Left renal cortex interstitium (tissue), 4 donors: ENCODE data around the gene EFNA2. TPM values are rescaled to one million over a fixed set of nuclear protein-coding genes. Genes with fewer than 3 reads are reported as not detected.

Source experiments
- DNase-seq, 4 donors: peaks; one replicate each; pipeline ENCODE4 v3.0.0-alpha.2; 2013; ENCODE audit warnings: low read depth in 4 of 4, low spot score in 2 of 4, missing footprints in 1 of 4
- polyA plus RNA-seq, 4 donors: library from polyadenylated mRNA; unstranded; fragments of 120-200 nt; gene quantifications; one replicate each; pipeline ENCODE4 v1.2.1, GENCODE V29; 2013; ENCODE audit not compliant: insufficient read length in 4 of 4

The EFNA2 gene
- polyA plus RNA-seq, 4 donors, result 1.8 to 5.8 (median 4.3) TPM

DNA sequence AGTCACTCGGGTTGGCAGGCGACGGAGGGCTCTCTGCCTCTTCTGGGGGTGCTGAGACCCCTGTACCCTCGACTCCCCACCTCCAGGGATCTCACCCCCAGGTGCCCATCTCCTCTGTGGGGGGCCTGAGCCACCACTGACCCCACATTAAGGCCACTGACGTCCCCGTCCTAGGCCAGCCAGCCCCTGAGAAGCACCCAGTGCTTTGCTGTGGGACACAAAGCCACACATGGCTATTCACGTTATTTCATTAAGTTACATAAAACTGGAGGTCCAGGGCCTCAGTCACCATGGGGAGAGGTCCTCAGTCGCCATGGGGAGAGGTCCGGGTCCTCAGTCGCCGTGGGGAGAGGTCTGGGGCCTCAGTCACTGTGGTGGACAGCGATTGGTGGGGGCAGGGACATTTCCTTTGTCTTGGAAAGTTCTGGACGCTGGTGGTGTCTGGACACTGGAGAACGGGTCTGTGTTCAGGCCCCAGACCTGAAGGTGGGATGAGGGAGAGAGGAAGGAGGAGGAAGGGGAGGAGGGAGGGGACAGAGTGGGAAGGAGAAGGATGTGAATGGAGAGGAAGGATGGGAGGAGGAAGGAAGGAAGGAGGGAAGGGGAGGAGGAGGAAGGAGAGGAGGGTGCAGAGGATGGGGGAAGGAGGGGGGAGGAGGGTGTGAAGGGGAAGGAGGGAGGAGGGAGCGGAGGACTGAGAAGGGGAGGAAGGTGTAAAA lies 3.9 kb upstream of the EFNA2 start:
- DNase-seq, result no peak

DNA sequence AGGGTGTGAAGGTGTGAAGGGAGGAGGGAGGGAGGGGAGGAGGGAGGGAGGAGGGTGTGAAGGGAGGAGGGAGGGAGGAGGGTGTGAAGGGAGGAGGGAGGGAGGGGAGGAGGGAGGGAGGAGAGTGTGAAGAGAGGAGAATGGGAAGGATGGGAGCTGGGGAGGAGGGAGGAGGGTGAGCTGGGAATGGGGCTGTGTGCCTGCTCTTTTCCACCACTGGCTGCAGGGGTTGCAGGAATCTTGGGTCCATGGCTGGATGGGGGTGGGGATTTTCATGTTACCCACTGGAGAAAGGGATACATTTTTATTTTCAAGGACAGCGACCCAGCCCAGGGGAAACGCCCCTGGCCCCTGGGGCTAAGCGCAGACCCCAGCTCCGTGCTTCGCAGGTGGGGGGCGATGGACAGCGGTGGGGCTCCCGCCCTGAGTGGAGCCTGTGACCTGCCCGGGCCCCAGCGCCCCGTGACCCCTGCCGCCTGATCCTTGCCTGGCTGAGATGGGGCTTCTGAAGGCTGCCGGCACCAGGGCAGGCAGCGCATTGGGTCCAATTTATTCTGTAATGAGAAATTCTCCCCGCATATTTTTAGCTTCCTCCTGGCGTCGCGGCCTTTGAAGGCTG lies 3.0 kb upstream of the EFNA2 start:
- DNase-seq, result no peak

DNA sequence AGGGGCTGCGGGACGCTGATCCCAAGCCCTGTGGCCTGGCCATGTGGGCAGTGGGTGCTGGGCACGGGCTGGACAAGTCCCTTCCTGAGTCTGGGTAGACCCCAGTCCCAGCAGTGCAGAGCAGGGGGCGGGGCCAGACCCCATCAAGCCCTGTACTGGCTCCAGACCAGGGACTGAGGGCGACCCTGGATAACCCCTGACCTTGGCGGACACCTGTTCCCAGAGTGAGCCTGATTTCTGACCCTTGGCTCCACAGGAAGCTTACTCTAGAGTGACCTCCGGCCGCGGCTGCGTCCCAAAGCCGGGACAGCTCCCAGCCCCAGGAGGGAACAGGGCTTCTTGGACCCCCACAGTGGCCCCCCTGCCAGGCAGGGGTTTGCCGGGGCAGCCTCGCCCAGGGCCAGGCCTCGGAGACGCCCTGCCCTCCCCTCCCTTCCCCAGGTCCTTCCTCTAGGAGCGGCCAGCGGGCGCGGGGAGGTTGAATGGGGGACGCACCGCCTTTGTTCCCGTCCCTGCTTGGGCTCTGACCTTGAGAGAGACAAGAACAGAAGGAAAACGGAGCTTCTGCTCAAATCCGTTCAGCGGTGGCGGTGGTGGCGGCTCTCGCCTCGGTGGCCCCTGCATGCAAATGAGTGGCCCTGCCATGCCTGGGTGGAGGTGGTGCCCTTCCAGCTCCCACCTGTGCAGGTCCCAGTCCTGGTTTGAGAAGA lies 2.3 kb upstream of the EFNA2 start:
- DNase-seq, result no peak

DNA sequence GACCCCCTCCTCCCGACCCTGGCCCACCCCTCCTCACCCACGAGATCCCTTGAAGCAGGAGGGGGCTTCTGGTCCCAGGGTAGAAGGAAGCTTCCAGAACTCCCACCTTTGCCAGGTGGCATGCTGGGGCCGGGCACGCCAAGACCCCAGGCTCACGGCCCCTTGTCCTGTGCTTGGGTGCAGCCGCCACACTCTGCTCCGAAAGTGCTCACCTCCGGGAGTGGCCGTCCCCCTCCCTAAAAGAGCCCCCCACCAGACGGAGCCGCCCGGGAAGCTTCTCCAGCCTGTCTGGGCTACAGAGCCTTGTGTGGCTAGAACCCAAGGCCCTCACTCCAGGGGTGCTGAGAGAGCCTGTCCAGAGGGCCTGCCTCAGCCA lies 1.8 kb upstream of the EFNA2 start:
- DNase-seq, result no peak

DNA sequence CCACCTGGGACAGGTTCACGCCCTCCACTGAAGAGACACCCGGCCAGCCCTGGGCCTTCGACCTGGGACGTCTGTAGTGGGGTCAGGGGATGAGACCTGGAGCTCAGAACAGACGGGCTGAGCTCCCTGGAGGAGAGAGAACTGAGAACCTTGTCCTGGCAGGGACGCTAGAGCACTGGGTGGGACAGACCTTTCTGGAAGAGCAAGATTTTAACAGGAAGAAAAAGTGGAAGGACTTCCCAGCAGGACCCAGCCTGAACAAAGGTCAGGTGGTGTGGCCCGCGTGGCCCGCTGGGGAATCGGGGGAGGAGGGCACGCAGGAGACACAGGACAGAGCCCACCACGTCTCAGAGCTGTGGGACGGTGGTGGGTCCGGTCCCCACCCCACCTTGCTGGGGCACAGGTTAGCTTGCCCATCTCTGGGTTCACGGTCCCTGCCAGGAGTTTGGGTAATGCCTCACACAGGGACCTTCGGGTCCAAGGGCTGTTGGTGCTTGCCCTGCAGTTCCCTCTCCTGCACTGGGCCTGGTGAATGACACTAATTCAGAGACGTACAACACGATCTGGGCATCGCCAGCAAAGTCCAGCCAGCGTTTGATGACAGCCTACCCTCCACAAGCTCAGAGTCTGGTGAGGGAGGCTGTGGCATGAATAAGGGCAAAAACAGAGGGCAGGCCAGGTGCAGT lies 1.2 kb upstream of the EFNA2 start:
- no peak for DNase-seq

DNA sequence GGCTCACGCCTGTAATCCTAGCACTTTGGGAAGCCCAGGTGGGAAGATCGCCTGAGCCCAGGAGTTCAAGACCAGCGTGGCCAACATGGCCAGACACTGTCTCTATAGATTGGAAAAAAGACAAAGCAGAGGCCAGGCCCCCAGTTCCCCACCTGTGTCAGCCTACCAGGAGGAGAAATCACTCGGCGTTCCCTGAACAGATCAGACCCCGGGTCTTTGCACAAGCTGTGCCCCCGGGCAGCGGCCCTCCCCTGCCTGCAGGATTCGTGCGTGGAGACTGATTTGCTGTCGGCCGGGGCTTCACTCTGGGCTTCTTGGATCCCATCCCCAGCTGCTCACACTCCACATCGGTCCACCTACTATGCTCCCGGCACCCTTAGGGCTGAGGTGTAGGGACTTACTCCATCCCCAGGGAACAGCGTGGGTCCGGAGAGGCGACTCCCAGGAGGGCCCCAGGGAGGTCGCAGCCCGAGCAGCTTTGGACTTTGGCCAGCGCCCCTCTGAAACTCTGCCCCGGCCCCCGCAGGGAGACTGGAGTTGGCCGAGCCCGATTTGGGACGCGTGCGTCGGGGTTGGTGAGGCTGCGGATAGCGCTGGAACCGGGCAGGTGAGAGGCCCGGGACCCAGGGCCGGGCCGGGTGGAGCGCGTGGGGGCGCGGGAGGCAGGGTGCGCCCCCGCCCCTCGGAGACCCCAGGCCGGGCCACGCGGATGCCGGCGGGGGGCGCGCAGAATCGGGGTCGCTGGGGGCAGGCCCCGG lies 515 bp upstream of the EFNA2 start:
- no peak for DNase-seq

DNA sequence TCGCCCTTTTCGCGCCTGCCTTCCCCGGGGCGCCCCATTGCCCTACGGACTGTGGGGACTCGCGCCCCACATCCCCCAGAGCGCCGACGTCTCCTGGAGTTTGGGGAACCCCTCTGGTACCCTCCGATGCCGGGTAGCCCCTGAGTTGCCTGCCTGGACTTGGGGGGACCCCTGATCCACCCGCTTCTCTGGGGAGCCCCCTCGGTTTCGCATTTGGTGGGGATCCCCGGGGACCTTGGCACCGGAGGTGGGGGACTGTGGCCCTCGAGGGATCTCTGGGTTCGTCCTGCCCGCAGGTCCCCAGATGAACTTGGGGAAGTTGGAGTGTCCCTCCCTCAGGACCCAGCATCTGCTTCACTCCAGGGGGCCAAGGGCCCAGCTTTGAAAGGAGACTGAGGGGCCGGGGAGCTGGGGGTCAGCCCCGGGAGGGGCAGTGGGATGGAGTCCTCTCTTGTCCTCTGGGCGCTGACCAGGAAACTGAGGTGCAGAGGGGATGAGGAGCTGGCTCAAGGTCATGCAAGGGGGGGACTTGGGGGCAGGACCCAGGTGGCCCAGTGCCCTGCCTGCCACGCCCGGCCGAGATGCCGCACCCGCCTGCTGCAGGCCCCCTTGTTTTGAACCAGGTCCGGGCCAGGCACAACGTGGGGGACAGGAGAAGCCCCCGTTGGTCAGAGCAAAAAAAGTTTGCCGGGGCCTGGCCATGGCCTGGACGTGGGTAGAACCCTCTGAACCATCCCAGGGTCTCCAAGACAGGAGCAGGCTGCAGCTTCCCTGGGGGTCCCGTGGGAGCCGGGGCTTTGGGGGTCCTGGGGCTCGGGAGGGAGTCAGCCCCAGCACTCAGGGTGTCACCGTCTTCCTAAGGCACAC lies 1.0 kb downstream of the EFNA2 start:
- no peak for DNase-seq

DNA sequence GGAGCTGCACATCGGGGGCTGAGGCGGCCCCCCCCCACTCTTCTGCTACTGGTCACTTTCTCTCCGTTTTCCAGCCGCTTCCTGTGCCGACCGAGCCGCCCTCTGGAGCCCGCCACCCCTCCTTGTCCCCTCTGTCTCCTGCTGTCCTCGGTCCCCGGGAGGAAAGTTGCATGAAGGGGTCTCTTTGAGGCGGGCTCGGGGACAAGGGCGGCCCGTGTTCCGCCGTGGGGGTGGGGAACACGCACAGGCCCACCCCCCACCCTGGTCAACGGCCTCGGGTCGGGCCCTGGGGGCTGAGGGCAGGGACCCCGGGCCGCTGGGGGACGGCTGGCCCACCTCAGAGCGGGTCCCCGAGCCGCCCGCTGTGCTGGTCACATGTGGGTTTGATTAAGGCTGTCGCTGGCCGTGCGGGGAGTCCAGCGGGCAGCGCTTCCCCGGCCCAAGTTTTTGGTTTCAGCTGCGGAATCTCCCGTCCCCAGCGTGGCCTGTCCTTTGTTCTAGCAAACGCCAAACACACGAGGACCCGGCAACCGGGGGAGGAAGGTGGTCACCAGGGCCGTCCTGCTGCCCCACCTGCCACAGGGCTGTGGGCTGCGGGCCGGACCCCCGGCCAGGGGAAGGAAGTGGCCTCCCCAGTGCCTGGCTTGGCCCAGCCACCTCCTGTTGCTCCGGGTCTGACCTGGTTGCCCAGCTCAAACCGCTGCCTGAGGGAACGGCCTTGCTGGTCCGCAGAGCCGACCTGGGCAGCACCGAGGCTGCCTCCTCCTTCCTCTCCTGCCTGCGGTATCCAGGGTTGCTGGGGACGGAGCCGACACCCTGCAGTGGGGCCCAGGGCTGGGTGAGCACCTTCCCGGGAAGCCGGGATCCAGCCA lies 1.9 kb downstream of the EFNA2 start:
- DNase-seq, result no peak

DNA sequence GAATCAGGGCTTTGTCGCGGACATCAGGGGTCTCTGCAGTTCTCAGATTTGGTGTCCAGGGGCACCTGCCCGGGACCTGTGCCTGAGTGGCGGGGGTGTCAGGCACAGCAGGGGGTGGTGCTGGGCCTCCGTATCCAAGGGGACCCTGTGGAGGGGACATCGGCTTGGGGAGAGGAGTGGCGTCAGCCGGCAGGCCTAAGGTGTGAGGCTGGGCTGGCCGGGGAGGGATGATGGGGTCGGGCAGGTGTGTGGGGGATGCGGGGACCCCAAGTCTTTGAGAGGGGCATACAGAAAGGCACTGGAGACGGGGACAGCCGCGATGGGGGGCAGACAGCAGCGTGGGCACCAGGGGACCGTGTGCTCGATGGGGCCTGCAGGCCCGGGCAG lies 2.5 kb downstream of the EFNA2 start:
- no peak for DNase-seq

DNA sequence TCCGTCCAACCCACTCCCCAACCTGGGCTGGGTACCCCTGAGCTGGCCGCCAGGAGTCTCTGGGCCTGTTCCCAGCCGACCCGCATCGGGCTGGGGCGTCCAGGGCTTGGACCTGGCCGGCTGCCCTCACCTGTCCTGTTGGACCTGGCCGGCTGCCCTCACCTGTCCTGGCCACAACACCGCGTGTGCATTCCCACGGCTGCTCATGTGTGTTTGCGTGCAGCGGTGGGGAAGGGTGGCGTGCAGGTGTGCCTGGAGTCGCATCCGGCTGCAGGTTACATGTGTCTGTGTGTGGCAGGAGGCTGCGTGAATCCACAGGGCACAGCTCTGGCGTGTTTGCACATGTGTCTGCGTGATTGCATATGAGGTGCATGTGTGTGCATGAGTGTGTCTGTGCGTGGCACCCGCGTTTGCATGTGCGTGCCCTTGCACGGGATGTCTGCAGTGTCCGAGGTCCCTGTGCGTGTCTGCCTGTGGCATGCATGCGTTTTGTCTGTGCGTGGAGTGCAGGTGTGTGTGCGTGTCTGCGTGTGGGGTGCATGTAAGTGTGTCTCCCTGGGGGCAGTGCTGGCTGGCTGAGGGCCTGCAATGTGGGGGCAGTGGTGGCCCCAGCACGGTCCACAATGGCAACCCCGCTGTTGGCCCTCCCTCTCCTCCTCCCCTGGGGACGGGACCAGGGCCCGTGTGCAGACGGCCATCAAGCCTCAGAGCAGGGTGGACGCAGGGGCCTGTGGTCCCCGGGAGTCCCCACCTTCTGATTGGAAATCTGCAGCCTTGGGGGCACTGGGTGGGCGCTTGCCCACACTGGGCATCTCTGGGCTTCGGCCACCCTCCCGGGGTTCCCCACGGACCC lies 3.4 kb downstream of the EFNA2 start:
- no peak for DNase-seq

DNA sequence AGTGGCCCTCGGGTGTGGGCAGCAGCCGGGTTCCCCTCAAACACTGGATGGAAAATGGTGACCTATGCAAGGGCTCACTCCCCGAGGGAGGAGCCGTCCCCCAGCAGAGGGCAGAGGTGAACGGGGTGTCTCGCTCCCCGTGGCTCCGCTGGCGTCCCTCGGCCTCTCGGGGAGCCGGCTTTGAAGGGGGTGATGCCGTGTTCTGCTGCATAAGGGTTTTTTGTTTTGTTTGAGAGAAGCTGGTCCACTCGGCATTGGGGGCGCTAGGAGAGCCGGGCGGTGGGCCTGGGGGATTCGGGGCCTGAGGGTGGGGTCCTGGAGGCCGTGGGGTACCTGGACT lies 4.0 kb downstream of the EFNA2 start:
- DNase-seq, result no peak

DNA sequence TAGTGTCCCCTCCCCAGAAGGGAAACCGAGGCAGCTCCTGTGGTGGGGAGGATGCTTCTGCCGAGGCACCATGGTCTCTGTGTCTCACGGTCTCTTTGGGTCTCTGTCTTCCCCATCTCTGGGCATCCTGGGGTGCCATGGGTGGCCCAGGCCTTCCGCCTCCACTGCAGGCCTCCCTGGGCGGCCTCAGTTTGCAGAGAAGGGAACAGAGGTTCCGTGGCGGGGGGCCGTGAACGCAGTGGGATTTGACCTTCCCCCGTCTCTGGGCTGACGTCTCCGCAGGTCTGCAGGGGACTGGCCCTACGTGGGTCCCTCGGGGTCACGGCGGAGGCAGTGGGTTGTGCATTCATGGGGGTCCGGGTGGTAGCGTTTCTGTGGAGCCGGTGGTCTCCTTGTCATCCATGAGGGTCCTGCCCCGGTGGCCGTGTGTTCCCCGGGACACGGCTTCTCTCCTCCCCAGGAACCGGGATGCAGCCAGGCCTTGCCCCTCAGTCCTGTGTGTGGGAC lies 4.6 kb downstream of the EFNA2 start:
- DNase-seq, result no peak

DNA sequence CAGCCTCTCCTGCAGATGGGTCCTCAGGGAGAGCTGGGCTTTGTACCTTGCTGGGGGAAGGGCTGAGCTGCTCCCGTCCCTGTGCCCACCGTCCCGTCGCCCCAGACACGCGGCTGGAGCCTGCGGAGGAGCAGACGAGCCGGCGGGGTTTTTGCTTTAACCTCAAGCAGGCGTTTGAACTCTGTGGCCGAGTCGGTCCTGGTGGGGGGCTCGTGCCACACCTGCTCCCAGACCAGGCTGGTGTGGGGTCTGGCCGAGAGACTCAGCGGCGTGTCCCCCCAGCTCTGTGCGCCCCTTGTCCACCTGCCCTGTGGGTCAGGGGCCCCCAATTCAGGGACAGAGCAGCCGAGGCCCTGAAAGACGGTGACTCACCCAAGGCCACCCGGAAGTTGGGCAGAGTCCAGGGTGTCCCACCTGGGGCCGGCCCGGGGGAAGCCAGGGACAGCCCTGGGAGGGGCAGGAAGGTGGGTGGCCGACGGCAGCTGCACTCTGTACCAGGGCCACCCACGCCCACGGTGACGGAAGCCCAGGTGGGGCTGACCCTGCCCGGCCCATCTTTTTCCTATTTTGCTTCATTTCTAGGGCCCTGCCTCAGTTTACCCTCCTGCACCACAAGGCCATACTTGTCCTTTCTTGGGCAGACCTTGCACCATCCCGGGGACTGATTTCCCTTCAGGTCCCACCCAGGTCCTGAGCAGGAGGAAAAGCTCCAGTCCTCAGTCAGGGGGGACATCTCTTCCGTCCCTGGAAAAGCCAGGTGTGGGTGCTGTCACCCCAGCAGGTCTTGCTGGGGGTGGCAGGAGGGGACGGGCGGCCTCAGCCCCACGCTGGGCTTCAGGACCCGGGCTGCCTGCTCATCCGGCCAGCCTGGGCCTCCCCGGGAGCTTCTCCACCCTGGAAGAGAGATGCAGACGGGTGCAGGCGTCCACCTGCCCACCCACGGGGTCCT lies 5.3 kb downstream of the EFNA2 start:
- DNase-seq, result no peak

DNA sequence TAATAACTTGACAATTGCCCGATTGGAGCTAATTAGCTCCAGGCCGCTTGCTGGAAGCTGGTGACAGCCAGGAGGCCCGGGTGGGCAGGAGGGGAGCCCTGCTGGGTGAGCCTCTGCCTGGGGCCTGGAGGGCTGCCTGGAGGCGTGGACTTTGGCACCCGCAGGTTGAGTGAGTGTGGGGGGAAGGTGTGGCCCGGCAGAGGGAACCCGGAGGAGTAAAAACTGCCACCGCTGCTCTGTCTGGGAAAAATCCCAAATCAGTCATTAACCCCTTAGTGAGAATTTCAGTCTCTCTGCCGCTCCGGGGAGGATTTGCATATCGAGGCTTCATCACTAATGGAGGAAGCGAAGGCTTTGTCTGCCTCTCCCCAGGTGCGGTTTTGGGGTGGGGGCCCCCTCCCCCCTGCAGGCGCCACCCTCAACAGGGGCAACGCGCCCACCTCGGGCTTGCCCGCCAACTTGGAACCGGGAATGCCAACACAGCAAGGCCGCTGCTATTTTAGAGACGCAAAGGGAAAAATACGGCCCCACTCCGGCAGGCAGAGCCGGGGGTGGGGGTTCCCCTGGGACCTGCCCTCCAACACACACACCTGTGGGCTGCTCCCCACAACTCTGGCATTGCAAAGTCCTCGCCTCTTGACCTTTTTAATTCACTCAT lies 6.2 kb downstream of the EFNA2 start:
- no peak for DNase-seq

DNA sequence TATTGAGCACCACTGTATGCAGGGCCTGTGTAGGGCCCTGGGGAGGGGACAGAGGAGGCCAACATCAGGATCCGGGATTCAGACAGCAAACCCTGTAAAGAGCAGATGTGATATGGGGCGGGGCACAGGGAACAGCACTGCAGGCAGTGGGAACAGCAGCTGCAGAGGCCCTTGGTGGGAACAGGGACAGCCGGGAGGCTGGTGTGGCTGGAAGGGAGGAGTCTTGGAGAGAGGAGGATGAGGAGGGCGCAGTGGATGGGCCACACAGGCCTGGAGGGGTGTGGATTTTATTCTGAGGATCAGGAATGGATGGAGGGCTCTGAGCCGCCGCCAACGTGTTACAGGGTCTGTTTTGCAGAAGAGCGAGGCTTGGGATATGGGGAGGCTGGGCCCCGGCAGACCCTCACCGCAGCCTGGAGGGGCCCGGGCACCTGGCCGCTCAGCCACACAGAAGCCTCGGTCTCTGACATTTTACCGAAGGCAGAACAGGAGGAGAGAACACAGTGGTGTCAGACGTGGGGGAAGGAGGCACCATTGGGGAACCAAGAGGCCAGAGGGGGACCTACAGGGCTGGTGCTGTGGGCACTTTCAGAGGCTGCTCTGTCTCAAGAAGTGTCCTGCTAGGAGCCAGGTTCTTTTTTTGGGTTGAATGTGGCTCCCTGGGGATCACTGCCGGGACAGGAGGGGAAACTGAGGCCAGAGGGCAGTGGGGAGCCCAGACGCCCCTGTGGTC lies 6.9 kb downstream of the EFNA2 start:
- no peak for DNase-seq
